Measurements from ENCODE around the gene KLHL1.

Gene KLHL1

GRCh38 chr13:70016116-70016515 is 92.1 kb downstream of the KLHL1 start:
- no peak for DNase-seq (ENCODE audit: low spot score)

DNA sequence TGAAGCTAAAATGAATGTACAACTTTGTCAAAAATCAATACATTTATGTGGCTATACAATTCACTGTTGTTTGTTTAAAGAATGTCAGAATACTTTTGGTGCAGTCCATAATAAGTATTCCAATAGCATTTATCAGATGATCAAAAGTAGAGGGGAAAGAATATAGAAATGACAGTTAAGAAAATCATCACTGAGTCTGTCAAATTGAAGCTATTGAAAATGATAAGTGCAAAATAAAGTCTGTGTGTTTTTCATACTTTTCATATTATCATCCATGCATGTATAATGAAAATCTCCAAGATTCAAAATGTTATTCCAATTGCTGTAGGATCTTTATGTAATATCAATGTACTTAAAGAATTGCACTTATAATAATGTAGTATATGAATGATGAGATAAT is 93.9 kb downstream of the KLHL1 start:
- no peak for DNase-seq (ENCODE audit: low spot score)

DNA sequence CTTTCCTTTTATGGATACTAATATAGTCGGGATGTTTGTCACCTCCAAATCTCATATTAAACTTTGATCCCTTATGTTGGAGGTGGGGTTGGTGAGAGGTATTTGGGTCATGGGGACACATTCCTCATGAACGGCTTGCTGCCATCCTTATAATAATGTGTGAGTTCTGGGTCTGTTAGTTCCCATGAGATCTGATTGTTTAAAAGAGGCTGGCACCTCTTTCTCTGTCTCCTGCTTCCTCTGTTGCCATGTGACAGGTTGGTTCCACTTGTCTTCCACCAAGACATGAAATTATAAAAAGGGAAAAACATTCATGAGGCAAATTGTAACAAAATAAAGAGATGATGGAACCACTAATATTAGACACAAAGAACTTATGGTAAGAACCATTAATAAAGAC is 108.4 kb downstream of the KLHL1 start:
- DNase-seq (ENCODE audit: low spot score), result no peak

GRCh38 chr13:69997061-69997460 is 111.2 kb downstream of the KLHL1 start:
- DNase-seq (ENCODE audit: low spot score), result no peak

DNA sequence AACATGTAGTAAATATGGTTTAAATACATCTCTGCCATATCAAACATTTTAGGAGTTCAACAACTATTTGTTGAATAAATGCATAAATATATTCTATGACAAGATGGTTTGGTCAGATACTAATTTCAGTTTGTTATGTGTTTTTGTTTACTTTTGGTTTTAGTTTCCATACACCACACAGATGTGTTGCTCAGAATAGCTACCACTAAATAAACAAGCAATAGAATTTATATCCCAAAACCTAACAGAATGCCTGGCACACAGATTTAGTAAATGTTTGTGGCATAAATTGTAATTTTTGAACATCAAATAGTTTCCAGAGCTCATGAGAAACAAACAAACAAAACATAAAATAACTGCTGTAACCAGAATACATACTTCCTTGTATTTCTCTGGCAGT is 127.5 kb downstream of the KLHL1 start:
- no peak for DNase-seq (ENCODE audit: low spot score)

- DNase-seq (ENCODE audit: low spot score), result no peak
Observed at GRCh38 chr13:69975496-69975895, 132.8 kb downstream of the KLHL1 start.

DNA sequence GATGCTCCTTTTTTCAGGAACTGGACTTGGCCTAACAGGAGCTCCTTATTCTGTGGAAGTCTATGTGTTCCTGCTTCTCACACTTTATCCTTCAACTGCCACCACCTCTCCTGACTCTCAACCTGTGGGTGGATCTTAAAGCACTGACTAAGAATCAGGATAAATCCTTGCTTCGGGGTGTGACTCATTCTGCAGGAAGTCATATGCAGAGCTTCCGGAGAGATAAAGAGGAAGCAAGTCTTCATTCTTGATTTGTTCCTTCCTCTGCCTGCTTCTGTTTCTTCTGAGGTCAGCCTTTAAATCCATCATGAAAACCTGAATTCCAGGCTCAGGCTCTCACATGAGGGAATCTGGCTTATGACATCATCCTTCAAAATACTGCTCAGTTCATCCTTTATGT is 137.7 kb downstream of the KLHL1 start:
- DNase-seq (ENCODE audit: low spot score), result no peak

DNA sequence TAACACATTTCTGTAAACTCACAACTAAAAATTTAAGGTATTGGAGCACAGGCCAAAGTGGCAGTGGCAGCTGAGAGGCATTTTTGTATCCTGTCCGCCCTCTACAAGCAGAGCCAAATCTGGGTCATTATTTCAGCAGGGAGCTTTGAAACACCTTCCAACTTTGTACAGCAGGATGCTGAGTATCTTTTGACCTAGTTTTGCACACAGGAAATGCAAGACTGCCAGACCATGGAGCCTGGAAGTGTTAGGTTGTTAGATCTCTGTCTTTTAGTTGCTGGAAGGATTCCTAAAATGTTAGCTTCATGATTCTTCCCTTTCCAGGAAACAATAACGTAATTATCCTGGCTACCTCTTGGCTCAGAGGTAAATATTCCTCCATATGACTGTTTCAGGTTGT is 149.2 kb downstream of the KLHL1 start:
- no peak for DNase-seq (ENCODE audit: low spot score)

DNA sequence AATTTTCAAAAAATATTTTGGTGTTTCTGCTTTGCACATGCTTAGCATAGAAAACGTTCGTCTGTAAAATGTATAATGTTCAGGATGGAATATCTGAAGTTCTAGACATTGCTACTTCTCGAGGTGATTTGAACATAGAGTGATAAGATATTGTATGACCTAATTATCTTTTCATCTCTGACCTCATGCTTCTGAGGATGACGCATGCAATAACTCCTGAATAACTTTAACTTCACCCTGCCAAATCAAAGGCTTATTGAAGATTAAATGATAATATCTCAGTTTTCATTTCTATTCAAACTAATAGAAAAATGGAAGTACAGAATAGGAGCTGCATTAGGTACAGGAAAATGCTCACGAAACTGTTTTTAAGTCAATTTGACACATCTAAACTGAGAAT is 151.4 kb downstream of the KLHL1 start:
- DNase-seq (ENCODE audit: low spot score), result no peak

DNA sequence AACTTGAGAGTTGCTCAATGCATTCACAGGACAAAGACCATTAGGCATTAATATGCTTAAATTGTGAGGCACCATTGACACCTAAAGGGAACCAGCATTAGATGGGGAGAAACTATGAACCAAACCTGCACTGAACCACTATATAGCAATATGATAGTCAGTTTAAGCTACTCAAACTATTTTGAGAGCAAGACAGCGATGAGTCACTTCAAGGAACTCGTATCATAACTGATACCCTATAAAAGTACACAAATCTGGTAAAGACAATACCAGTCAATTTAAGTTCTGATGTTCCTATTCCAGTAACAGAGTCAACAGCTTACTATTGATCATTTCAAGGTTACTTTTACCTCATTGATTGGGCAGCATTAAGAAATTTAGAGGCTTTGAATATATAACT is 151.9 kb downstream of the KLHL1 start:
- DNase-seq (ENCODE audit: low spot score), result no peak

GRCh38 chr13:69955271-69955670 is 153.0 kb downstream of the KLHL1 start:
- DNase-seq (ENCODE audit: low spot score), result no peak

DNA sequence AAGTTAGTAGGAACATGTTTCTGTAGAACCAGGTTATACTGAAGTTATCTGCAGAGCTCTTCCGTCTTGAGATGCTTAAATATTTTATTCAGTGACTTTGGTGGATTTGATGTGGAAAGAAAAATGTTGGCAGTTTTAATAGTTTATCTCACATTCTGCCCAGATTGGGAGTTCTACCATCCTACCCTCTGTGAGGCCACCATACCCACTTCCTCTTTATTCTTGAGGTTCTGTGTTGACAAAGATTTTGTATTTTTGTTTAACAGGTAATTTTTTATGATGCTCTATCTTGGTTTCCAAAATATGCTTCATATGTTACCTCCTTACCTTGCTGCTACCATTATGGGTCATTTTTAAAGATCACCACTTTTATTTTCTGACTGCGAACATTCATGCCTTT is 156.8 kb downstream of the KLHL1 start:
- no peak for DNase-seq (ENCODE audit: low spot score)

GRCh38 chr13:69950160-69950559 is 158.1 kb downstream of the KLHL1 start:
- DNase-seq (ENCODE audit: low spot score), result no peak

- DNase-seq (ENCODE audit: low spot score), result no peak
Observed at GRCh38 chr13:69948016-69948415, 160.2 kb downstream of the KLHL1 start.

GRCh38 chr13:69947582-69947981 is 160.7 kb downstream of the KLHL1 start:
- DNase-seq (ENCODE audit: low spot score), result no peak

DNA sequence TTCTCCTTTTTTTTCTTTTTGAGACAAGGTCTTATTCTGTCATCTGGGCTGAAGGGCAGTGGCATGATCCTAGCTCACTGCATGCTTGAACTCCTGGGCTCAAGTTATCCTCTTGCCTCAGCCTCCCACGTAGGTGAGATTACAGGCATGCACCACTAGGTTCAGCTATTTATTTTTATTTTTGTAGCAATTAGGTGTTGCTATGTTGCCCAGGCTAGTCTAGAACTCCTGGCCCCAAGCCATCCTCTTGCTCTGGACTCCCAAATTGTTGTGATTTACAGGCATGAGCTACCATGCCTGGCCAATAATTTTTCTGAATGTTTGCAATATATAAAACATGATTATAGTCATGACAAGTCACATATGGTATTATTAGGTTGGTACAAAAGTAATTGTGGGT is 161.7 kb downstream of the KLHL1 start:
- no peak for DNase-seq (ENCODE audit: low spot score)

DNA sequence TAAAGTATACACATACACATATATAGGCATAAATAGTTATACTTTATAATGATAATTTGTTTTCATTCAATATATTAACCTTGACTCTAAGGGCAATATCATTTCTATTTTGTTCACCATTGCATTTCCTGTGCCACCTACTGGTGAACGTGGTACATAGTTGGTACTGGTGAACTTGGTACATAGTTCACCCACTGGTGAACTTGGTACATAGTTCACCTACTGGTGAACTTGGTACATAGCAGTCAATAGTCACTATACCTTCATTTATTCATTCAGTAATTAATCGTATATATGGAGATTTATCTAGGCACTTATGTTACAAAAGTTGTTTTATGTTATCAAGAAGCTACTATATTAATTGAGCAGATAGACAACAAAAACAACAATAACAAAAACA is 173.2 kb downstream of the KLHL1 start:
- no peak for DNase-seq (ENCODE audit: low spot score)

DNA sequence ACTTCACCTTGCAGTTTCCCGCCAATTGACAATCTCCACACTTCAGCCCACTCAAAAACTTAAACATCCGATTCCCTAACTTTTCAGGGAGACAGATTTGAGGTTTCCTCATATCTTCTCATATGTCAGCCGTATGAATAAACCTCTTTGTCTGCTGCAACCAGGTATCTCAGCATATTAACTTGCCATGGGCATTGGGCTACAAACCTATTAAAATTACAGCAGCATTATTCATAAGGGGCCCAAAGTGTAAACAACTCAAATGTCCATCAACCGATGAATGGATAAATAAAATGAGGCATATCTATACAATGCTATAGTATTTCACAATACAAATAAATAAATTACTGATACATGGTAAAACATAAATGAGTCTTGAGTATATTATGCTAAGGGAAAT is 180.0 kb downstream of the KLHL1 start:
- DNase-seq (ENCODE audit: low spot score), result no peak

DNA sequence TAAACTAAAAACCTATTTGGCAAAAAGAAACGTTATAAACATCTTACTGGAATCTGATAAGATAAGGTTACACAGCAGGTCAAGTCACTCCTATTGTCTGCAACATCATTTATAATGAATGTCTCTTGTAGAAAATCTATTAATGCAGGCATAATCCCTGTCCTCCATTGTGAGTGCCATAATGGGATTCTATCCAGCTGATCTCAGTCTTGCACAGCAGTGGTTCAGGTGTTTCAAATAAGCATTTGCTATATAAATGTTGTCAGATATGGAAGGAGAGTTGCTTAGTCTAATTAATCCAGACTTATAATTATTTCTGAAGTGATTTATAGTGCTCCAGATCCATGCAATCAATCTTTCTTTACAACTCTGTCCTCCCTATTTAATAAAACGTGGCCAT is 187.1 kb downstream of the KLHL1 start:
- no peak for DNase-seq (ENCODE audit: low spot score)

DNA sequence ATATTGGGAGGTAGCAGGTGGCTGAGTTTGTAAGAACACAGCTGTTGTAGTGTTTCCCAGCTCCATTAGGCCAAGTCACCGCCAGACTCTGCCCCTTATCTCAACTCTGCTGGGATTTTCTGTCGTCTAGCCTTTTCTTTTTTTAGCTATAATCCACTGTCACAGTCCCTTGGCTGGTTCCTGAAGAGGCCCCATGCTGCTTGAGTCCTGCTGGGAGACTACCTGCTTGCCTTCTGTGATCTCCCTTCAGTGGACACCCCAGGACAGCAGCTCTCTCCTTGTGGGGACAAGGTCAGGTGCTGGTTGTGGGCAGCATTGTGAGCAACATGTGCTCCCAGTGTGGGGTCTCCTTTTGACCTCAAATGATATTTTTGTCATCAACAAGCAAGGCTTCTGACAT is 195.6 kb downstream of the KLHL1 start:
- DNase-seq (ENCODE audit: low spot score), result no peak

GRCh38 chr13:69910800-69911199 is 197.5 kb downstream of the KLHL1 start:
- no peak for DNase-seq (ENCODE audit: low spot score)

- no peak for DNase-seq (ENCODE audit: low spot score)
Observed at GRCh38 chr13:69904784-69905183, 203.5 kb downstream of the KLHL1 start.

GRCh38 chr13:69903081-69903480 is 205.2 kb downstream of the KLHL1 start:
- DNase-seq (ENCODE audit: low spot score), result no peak

- DNase-seq (ENCODE audit: low spot score), result no peak
Observed at GRCh38 chr13:69882451-69882850, 225.8 kb downstream of the KLHL1 start.

DNA sequence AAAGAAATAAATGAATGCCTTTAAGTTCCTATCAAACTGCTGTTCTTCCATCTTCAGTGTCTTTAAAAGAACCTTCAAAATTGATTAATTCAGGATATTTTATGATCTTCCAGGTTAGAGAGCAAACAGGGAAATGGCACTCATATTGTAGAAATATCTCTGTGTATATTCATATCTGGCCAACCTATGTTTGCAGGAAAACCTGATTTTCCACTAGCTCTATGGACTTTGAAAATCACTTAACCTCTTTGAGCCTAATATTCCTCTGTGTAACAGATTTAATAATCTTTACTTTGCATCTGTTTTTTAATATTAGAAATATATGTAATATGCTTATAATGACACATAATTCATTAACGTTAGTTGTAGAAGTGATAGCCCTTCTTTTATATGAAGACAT is 228.3 kb downstream of the KLHL1 start:
- no peak for DNase-seq (ENCODE audit: low spot score)

All from globus pallidus (tissue), 1 donor.